HuH-7.5 (cell line): Measurements from ENCODE around the gene GAS7.

Experiments
- DNase-seq: peaks from one replicate; pipeline ENCODE4 v3.0.0; 2011; ENCODE audit warnings: low spot score

The GAS7 gene

GRCh38 chr17:9981344-9981915, 217.0 kb downstream of the GAS7 start:
- no peak for DNase-seq

- no peak for DNase-seq
Measured at GRCh38 chr17:9979463-9979995, 218.9 kb downstream of the GAS7 start.

GRCh38 chr17:9977180-9977575, 221.2 kb downstream of the GAS7 start:
- no peak for DNase-seq

- no peak for DNase-seq
Measured at GRCh38 chr17:9976283-9977179, 221.9 kb downstream of the GAS7 start.

- DNase-seq = no peak
Measured at GRCh38 chr17:9974448-9975381, 223.7 kb downstream of the GAS7 start.

- no peak for DNase-seq
Measured at GRCh38 chr17:9973669-9974447, 224.5 kb downstream of the GAS7 start.

DNA sequence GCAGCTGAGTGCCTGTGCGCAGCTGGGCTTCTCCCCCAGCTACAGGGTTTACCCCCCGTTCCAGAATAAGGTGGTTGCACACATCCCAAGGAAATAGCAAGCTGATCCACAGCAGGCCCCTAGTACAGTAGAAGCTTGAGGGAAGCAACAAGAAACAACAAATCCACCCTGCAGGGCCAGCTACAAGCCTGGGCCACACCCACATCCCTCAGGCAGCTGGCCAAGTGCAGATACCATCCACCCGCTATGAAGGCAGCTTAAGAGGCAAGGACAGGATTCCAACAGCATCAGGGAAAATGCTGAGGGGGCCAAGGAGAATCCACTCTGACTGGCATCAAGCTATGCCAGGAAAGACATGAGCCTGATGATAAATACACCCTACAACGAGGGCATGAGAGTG, 226.4 kb downstream of the GAS7 start:
- no peak for DNase-seq

DNA sequence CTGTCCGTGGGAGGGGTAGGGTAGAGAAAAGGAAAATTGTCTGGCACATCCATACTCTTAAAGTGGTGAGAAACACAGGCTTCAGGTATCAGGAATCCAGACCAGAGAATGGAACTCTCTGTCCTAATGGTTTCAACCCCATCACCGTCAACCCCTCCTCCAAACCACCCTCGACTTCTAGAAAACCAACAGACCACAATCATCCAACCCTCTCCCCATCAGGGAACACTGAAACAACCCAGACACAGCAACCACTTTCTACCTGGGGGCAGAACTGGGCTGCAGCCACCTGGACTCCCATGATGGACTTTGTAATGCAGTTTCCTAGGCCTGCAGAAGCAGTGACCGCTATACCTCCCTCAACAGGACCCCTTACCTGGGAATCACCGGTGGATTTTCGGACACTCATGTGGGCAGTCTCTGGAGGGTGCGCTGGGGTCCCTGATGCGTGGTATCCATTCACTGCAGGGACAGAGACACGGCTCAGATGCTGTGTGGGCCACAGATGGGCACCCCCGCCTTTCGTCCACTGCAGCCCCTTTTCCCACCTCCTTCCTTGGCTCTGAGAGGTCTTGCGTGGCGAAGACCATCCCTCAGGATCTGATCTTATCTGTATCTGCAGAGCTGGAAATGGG, 229.0 kb downstream of the GAS7 start:
- DNase-seq = no peak

GRCh38 chr17:9968881-9969280, 229.5 kb downstream of the GAS7 start:
- no peak for DNase-seq

GRCh38 chr17:9968008-9968407, 230.4 kb downstream of the GAS7 start:
- no peak for DNase-seq

DNA sequence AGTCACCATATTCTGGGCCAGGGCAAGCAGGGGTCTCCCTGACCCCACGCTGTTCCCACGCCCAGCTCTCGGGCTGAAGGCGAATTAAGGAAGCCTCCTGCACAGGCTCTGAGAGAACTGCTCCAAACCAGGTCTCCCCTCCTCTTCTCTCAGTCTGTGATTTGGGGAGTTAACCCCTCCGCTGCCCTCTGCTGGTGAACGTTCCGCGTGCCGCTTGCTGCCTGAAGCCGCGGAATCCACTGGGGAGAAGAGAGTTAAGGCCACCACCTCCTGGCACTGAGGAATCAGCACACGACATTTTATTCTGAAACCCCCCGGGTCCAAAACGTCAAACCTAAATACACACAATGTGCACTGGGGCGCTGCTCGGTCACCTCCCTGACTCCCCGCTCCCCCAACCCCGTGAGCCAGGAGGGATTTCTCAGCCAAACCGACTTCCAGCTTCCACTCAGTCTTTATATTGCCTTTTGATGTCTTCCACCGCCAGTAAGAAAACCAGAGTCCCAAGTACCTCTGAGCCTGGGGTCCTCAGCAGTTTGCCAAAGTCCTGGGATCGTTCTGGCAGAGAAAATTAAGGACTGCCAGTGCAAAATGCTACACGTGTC, 238.9 kb downstream of the GAS7 start:
- no peak for DNase-seq

DNA sequence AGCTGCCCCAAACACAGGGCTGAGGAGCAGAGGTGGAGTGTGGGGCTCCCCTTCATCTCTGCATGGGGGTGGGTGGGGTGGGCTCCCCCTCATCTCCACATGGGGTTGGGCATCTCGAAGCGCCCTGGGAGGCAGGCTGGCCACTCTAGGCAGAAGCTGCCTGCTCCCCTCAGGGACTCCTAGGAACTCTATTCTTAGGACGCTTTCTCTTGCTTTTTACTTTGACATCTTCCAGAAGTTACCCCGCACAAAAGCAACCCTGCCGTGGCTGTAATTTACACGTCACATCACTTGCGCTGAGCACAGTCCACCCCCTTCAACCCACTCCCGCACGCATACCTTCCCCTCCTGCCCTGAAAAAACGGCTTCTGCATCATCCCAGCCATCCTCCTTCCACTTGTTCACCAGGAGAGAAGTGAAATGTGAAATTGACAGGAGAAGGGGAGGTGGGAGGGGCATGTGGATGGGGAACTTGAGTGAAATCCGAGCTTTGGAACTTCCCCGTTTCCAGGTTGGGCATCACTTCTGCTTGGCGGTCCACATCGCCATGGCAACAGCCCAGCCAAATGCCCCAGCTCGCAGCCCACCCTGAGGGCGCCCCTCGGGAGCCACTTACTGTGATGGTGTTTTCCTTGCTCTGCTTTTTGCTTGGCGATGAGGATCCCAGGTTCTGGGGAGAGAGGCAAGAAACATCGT, 239.7 kb downstream of the GAS7 start:
- DNase-seq = no peak

DNA sequence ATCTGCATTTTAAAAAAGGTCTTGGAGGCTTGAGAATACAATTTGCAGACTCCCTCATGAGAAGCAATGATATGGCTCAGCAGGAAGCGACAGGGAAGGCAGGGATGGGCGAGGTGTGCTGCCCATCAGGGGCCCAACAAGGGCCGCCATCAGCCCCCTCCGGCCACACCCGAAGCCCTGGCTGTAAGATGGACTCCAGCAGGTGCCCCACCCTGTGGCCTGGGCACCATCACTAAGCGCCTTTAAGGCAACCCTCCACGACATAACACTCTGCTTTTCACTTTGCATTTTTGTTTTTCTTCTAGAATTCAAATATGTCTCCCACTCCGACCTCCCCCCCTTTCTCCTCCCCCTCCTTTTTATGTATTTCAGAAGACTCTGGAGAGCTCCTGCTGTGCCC, 241.2 kb downstream of the GAS7 start:
- DNase-seq = no peak

DNA sequence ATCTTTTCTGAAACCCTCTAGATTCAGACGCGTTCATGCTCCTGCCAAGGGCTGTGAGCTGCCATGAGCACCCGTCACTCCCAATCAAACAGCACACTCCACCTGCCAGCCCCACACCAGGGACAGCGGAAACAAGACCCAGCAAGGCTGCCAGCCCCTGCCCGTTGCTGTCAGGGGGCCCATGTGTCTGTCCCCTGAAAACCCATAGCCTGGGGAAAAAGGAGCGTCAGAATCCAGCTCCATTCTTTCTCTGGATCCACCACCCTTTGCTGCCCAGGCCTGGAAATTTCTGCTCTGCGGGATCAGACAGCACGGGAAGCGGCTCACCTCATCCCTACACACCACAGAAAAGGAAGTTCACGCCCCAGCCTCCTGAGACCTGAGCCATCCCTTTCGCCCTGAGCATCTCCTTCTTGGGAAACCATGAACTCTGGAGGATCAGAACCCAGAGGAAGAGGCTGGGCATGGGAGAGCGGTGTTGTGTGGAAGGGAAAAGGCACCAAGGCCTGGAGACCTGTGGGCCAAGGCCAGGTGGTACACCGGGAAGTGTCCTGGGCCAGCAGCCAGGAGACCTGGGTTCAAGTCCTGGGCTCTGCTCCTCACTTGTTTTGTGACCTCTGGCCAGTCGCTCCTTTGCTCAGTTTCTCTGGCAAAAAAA, 241.8 kb downstream of the GAS7 start:
- no peak for DNase-seq

GRCh38 chr17:9953492-9953891, 244.9 kb downstream of the GAS7 start:
- DNase-seq = no peak

GRCh38 chr17:9951803-9952202, 246.6 kb downstream of the GAS7 start:
- no peak for DNase-seq

- DNase-seq = no peak
Measured at GRCh38 chr17:9948928-9949327, 249.5 kb downstream of the GAS7 start.

GRCh38 chr17:9944704-9945103, 253.7 kb downstream of the GAS7 start:
- DNase-seq = no peak

DNA sequence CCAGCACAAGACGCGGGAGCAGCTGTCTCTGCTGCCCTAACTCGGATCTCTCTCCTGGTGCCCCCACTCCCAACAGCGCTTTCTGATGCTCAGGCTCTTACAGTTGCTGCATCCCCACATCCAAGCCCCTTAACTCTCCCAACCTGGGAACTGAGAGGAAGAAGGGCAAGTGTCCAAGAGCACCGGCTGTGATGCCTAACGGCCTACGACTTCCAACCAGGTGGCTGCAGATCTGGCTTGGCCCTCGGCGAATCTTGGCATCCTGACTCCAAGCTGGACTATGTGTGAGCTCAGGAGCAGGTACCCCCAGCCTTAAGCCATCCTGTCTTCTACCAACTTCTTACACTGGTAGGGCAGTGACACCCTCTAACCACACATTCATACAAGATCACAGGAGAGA, 255.1 kb downstream of the GAS7 start:
- DNase-seq = no peak
